ENCODE results near the gene ULBP3.

GRCh38 chr6:150032598-150032997, 36.3 kb downstream of the ULBP3 start:
- TF ChIP-seq CTCF (IDR thresholded peaks at IDR 0.05) (no peak), ZFX (IDR thresholded peaks at IDR 0.05; ENCODE audit: borderline replicate concordance) (no peak)

Data from 22Rv1 (cell line).